Gastrocnemius medialis (tissue), 4 donors: ENCODE measurements around the gene SHB.

Experiments used
- POLR2A ChIP-seq, 2 donors: fragments of 450-650 bp; IDR thresholded peaks; one replicate each; pipeline ENCODE4 v1.6.1; 2017; ENCODE audit warnings: antibody characterized with exemption in 2 of 2, mild to moderate bottlenecking in 2 of 2, moderate library complexity in 2 of 2
- TF ChIP-seq, protein P1 (sequence below), 5 experiments: fragments of 450-650 bp in 3 of 5; fragments of 200-600 bp in 2 of 5; sonication (generic) in 2 of 5; IDR thresholded peaks in 4 of 5; conservative IDR thresholded peaks in 1 of 5; 1 replicate in 4 of 5; 2 replicates in 1 of 5; pipeline ENCODE4 v1.5.1; 2016 to 2019; ENCODE audit warnings: antibody characterized with exemption in 5 of 5, mild to moderate bottlenecking in 3 of 5, moderate library complexity in 3 of 5

DNA sequence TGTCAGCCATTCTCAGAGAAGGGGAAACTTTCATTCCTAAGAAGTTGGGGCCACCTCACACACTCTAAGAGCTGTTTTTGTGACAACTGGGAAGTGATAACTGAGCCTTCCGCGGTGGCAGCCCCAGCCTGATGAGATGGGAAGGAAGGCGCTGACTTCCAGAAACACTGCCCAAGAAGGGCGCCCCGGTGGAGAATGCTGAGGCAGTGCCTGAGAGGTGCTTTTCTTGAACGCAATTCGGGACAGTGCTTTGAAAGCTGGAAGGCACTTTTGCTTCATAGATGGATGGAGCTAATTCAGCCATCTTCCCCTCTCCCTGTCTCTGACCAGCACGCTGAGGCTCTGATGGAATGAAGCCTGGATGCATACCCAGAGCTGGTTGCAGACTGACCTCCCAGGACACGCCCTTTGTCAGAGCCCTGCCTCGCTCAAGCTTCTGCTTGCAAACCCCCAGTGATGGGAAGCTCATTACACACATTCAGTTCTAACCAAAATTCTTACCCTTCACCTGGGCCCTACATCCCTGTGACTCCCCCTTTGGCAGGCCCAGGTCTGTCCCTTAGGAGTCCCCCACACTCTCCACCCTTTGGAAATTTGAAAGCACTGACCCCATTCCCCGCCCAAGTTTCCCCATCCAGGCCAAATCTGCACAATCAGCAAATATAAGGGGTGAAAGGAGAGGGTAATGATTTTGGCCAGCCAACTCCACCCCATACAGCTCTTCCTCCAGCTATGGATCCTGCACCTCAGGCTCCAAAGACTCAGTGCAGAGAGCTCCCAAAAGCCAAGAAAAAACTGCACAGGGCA is 98.5 kb downstream of the SHB start:
- TF ChIP-seq, protein P1, sequence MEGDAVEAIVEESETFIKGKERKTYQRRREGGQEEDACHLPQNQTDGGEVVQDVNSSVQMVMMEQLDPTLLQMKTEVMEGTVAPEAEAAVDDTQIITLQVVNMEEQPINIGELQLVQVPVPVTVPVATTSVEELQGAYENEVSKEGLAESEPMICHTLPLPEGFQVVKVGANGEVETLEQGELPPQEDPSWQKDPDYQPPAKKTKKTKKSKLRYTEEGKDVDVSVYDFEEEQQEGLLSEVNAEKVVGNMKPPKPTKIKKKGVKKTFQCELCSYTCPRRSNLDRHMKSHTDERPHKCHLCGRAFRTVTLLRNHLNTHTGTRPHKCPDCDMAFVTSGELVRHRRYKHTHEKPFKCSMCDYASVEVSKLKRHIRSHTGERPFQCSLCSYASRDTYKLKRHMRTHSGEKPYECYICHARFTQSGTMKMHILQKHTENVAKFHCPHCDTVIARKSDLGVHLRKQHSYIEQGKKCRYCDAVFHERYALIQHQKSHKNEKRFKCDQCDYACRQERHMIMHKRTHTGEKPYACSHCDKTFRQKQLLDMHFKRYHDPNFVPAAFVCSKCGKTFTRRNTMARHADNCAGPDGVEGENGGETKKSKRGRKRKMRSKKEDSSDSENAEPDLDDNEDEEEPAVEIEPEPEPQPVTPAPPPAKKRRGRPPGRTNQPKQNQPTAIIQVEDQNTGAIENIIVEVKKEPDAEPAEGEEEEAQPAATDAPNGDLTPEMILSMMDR (IDR thresholded peaks at IDR 0.05 in 4 of 5, conservative IDR thresholded peaks at IDR 0.05 in 1 of 5), result no peak
- TF ChIP-seq POLR2A (IDR thresholded peaks at IDR 0.05), result no peak
